Loucy (cell line): Measurements from ENCODE around the gene AARS2.

Experiments
- EZH2phosphoT487 ChIP-seq: fragments of 200-600 bp; IDR thresholded peaks from 2 replicates; pipeline ENCODE4 v1.6.1; 2018; ENCODE audit warnings: antibody characterized with exemption, mild to moderate bottlenecking, moderate library complexity, borderline replicate concordance
- TF ChIP-seq, protein P1 (sequence below): fragments of 200-600 bp; sonication (generic); conservative IDR thresholded peaks from 2 replicates; pipeline ENCODE4 v1.5.1; 2014; ENCODE audit warnings: mild to moderate bottlenecking, antibody characterized with exemption, low read length

DNA sequence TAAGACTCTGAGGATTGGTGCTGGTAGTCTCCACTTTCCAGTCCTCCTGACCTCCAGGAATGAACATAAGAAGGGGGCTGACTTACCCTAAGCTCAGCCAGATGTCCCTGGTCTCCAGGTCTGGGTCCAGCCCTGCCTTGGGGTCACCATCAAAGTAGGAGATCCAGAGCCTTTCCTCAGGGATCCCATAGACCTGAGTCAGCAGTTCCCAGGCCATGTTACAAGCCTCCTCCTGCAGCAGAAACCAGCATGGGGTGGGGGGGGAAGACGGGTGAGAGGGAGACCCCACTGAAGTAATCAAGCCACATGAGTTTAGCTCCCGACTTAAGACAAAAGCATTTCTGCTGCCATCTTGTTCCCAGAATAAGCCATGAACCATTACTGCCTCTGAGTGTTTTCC is 1.8 kb downstream of the AARS2 start:
- TF ChIP-seq, protein P1, sequence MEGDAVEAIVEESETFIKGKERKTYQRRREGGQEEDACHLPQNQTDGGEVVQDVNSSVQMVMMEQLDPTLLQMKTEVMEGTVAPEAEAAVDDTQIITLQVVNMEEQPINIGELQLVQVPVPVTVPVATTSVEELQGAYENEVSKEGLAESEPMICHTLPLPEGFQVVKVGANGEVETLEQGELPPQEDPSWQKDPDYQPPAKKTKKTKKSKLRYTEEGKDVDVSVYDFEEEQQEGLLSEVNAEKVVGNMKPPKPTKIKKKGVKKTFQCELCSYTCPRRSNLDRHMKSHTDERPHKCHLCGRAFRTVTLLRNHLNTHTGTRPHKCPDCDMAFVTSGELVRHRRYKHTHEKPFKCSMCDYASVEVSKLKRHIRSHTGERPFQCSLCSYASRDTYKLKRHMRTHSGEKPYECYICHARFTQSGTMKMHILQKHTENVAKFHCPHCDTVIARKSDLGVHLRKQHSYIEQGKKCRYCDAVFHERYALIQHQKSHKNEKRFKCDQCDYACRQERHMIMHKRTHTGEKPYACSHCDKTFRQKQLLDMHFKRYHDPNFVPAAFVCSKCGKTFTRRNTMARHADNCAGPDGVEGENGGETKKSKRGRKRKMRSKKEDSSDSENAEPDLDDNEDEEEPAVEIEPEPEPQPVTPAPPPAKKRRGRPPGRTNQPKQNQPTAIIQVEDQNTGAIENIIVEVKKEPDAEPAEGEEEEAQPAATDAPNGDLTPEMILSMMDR: no peak
- TF ChIP-seq EZH2phosphoT487: no peak
